ENCODE data around the gene PDGFRB. TPM values are rescaled to one million over a fixed set of nuclear protein-coding genes. Genes with fewer than 3 reads are reported as not detected.

Gene PDGFRB
- total and polyA plus RNA-seq, 7 donors: 14.6 to 56.0 (median 34.0) TPM

GRCh38 chr5:150126199-150126920 is 29.3 kb downstream of the PDGFRB start:
- 82 to 88% (median 84%) methylated on average over 10 of the region's 10 CpGs for WGBS, 3 donors

GRCh38 chr5:150125334-150125733 is 30.3 kb downstream of the PDGFRB start:
- Histone ChIP-seq H3K4me1 (no peaks in the 10 kb centered on the region), H3K9me3 (no peaks in the 10 kb centered on the region), H3K4me3 (no peak overlapping the region), H3K27me3 (ENCODE audit: insufficient read depth in 3 of 3, low read length in 2 of 3) (no peaks in the 10 kb centered on the region), H3K36me3 (ENCODE audit: insufficient read depth in 1 of 2, low read depth in 1 of 2) (peaks cover 0 to 21% of the 10 kb centered on the region in 2 donors), H3K27ac (no peak overlapping the region)
- 90% methylated on average over 10 of the region's 10 CpGs for WGBS, 3 donors
- TF ChIP-seq CTCF (IDR thresholded peaks at IDR 0.05): no peak
- DNase-seq (no peak), ATAC-seq (no peak)
- intact Hi-C loops (cut with DNase I): no loop called here

More at GRCh38 chr5:150126199-150126920, 29.3 kb downstream of the PDGFRB start:
- Histone ChIP-seq H3K9me3 (no peaks in the 10 kb centered on the region), H3K27me3 (ENCODE audit: insufficient read depth in 3 of 3, low read length in 2 of 3) (no peaks in the 10 kb centered on the region), H3K36me3 (ENCODE audit: insufficient read depth in 1 of 2, low read depth in 1 of 2) (peaks cover 0 to 21% of the 10 kb centered on the region in 2 donors), H3K4me1 (no peaks in the 10 kb centered on the region), H3K4me3 (no peak overlapping the region), H3K27ac (no peak overlapping the region)
- intact Hi-C loops (cut with DNase I): no loop called here
- peak in 1 of 2 donors; percentile 28 for DNase-seq
- TF ChIP-seq CTCF (IDR thresholded peaks at IDR 0.05): no peak
- no peak for ATAC-seq

GRCh38 chr5:150124596-150124995 is 31.0 kb downstream of the PDGFRB start:
- Histone ChIP-seq H3K4me3 (no peak overlapping the region), H3K4me1 (no peaks in the 10 kb centered on the region), H3K9me3 (no peaks in the 10 kb centered on the region), H3K27ac (no peak overlapping the region), H3K36me3 (ENCODE audit: insufficient read depth in 1 of 2, low read depth in 1 of 2) (peaks cover 0 to 19% of the 10 kb centered on the region in 2 donors), H3K27me3 (ENCODE audit: insufficient read depth in 3 of 3, low read length in 2 of 3) (no peaks in the 10 kb centered on the region)
- TF ChIP-seq CTCF (IDR thresholded peaks at IDR 0.05): no peak
- 77 to 87% (median 83%) methylated on average over 7 to 8 of the region's 8 CpGs for WGBS, 3 donors
- DNase-seq: no peak
- ATAC-seq: no peak
- intact Hi-C loops (cut with DNase I): no loop called here

- Histone ChIP-seq H3K36me3 (ENCODE audit: insufficient read depth in 1 of 2, low read depth in 1 of 2) (peaks cover 0 to 17% of the 10 kb centered on the region in 2 donors), H3K9me3 (no peaks in the 10 kb centered on the region), H3K4me3 (no peak overlapping the region), H3K27me3 (ENCODE audit: insufficient read depth in 3 of 3, low read length in 2 of 3) (no peaks in the 10 kb centered on the region), H3K27ac (no peak overlapping the region), H3K4me1 (no peaks in the 10 kb centered on the region)
- ATAC-seq (no peak), DNase-seq (no peak)
- no peak for TF ChIP-seq CTCF (IDR thresholded peaks at IDR 0.05)
- 86 to 87% (median 87%) methylated on average over 11 of the region's 11 CpGs for WGBS, 3 donors
- intact Hi-C loops (cut with DNase I): no loop called here
These were observed 31.5 kb downstream of the PDGFRB start for GRCh38 chr5:150124111-150124557.
